ENCODE measurements around the gene DEFB113.
"Not testable (repeated sequence)": the region's sequence is repeated elsewhere in the genome, so short reads cannot be mapped to it uniquely, and the experiment has no call there.

DEFB113 gene

GRCh38 chr6:49969605-49970004, at the start of gene DEFB113:
Gene DEFB113 (minus strand): TSS chr6:49969625. CDS start chr6:49969625, 0 bp downstream.
- no peak for DNase-seq

GRCh38 chr6:50007819-50008218, 38.4 kb upstream of the DEFB113 start:
- no peak for DNase-seq

GRCh38 chr6:50003139-50003538, 33.7 kb upstream of the DEFB113 start:
- DNase-seq = no peak

- no peak for DNase-seq
Observed at GRCh38 chr6:49995278-49995677, 25.9 kb upstream of the DEFB113 start.

GRCh38 chr6:49988900-49989299, 19.5 kb upstream of the DEFB113 start:
- DNase-seq = no peak

GRCh38 chr6:49987749-49988148, 18.3 kb upstream of the DEFB113 start:
- no peak for DNase-seq

- DNase-seq = no peak
Observed at GRCh38 chr6:49986551-49986950, 17.1 kb upstream of the DEFB113 start.

- DNase-seq = no peak
Observed at GRCh38 chr6:49982046-49982445, 12.6 kb upstream of the DEFB113 start.

- DNase-seq = no peak
Observed at GRCh38 chr6:49980898-49981297, 11.5 kb upstream of the DEFB113 start.

- DNase-seq = no peak
Observed at GRCh38 chr6:49979584-49979983, 10.2 kb upstream of the DEFB113 start.

GRCh38 chr6:49978332-49979226, 9.2 kb upstream of the DEFB113 start:
- DNase-seq = no peak

GRCh38 chr6:49966823-49967222, 2.6 kb downstream of the DEFB113 start:
- no peak for DNase-seq

- no peak for DNase-seq
Observed at GRCh38 chr6:49966334-49966733, 3.1 kb downstream of the DEFB113 start.

GRCh38 chr6:49964064-49964463, 5.4 kb downstream of the DEFB113 start, which contains the start of gene DEFB114:
Gene DEFB114 (minus strand): TSS chr6:49964164. CDS start chr6:49964105, 59 bp downstream.
- no peak for DNase-seq

- no peak for DNase-seq
Observed at GRCh38 chr6:49958180-49958579, 11.2 kb downstream of the DEFB113 start.

GRCh38 chr6:49955847-49956246, 13.6 kb downstream of the DEFB113 start:
- DNase-seq = no peak

GRCh38 chr6:49951926-49952325, 17.5 kb downstream of the DEFB113 start:
- DNase-seq = no peak

GRCh38 chr6:49950415-49950751, 19.0 kb downstream of the DEFB113 start:
- no peak for DNase-seq

- no peak for DNase-seq
Observed at GRCh38 chr6:49949062-49949461, 20.4 kb downstream of the DEFB113 start.

GRCh38 chr6:49946835-49947234, 22.6 kb downstream of the DEFB113 start:
- no peak for DNase-seq

GRCh38 chr6:49944068-49944467, 25.4 kb downstream of the DEFB113 start:
- not testable (repeated sequence) for DNase-seq

- no peak for DNase-seq
Observed at GRCh38 chr6:49939993-49940498, 29.4 kb downstream of the DEFB113 start.

GRCh38 chr6:49937811-49938210, 31.6 kb downstream of the DEFB113 start:
- no peak for DNase-seq

GRCh38 chr6:49937017-49937416, 32.4 kb downstream of the DEFB113 start:
- DNase-seq = no peak

- no peak for DNase-seq
Observed at GRCh38 chr6:49935387-49935786, 34.0 kb downstream of the DEFB113 start.
